Measurements from ENCODE around the gene SMAD3. TPM values are rescaled to one million over a fixed set of nuclear protein-coding genes. Genes with fewer than 3 reads are reported as not detected.

The SMAD3 gene
- total and polyA plus RNA-seq, 2 of the 8 experiments (the other 6 are each of a cell fraction or from before 2014, with no cell fraction given) = 10.1 to 12.4 TPM

GRCh38 chr15:67092752-67093503 lies 27.5 kb downstream of the SMAD3 start (continued):
- no peak for TF ChIP-seq ATF3 (IDR thresholded peaks at IDR 0.05; ENCODE audit: insufficient read depth, low read depth, low read length)
- TF ChIP-seq CTBP2 (IDR thresholded peaks at IDR 0.05; ENCODE audit: borderline replicate concordance, insufficient read depth, insufficient read length, low read length) = no peak

All from H1 (cell line).